IMR-90 (cell line): ENCODE results near the gene NEAT1. TPM values are rescaled to one million over a fixed set of nuclear protein-coding genes. Genes with fewer than 3 reads are reported as not detected.

ENCODE experiments used
- ATAC-seq: fragments of 200-7000 bp; cut with Tn5 transposase; 2 replicates; pipeline ENCODE4 v1.9.1; 2020; ENCODE audit warnings: low read depth, mild to moderate bottlenecking, moderate library complexity
- BruUV-seq: library from RNA; stranded (reverse); fragments of 400-500 nt; replicated peaks from 2 replicates; lab custom pipeline; 2021; lab: Mats Ljungman, UMichigan
- CTCF ChIA-PET: fragments of 300-600 bp; formaldehyde crosslinking; extraction: SDS; loops from one replicate; lab custom pipeline; 2021; ENCODE audit warnings: antibody characterized with exemption; lab: Yijun Ruan, JAX
- POLR2A ChIA-PET: fragments of 300-600 bp; sonication (Branson Sonifier 250); formaldehyde crosslinking; loops from one replicate; lab custom pipeline; 2022; ENCODE audit warnings: antibody characterized with exemption; ENCODE audit not compliant: unreplicated experiment; lab: Charles Lee
- DNase-seq: peaks from one replicate; pipeline ENCODE4 v3.0.0; 2013
- H2AFZ ChIP-seq: replicated peaks from 2 replicates; pipeline ENCODE3; 2013; ENCODE audit warnings: low read length, mild to moderate bottlenecking; ENCODE audit not compliant: poor library complexity
- H2AK5ac ChIP-seq: 2 replicates; pipeline ENCODE4 v1.6.1; 2013; ENCODE audit warnings: low read depth, low read length, inconsistent platforms
- H2AK9ac ChIP-seq: replicated peaks from 2 replicates; pipeline ENCODE3; 2013; ENCODE audit warnings: mild to moderate bottlenecking, low read depth, low read length, moderate library complexity; ENCODE audit not compliant: poor library complexity
- H2BK120ac ChIP-seq: 2 replicates; pipeline ENCODE4 v1.6.1; 2013; ENCODE audit warnings: low read depth, low read length, inconsistent platforms
- H2BK15ac ChIP-seq: 3 replicates; pipeline ENCODE4 v1.6.1; 2013; ENCODE audit warnings: low read depth, low read length, inconsistent platforms
- H2BK20ac ChIP-seq: 2 replicates; pipeline ENCODE4 v1.6.1; 2013; ENCODE audit warnings: low read depth, mild to moderate bottlenecking, inconsistent platforms, low read length, moderate library complexity
- H2BK5ac ChIP-seq: 2 replicates; pipeline ENCODE4 v1.6.1; 2013; ENCODE audit warnings: mild to moderate bottlenecking, low read depth, low read length, inconsistent platforms; ENCODE audit not compliant: poor library complexity, severe bottlenecking
- H3K14ac ChIP-seq: replicated peaks from 2 replicates; pipeline ENCODE4 v1.6.1; 2013; ENCODE audit warnings: low read depth, low read length, inconsistent platforms
- H3K18ac ChIP-seq: 2 replicates; pipeline ENCODE4 v1.6.1; 2013; ENCODE audit warnings: low read depth, low read length, control low read depth
- H3K23ac ChIP-seq: 2 replicates; pipeline ENCODE4 v1.6.1; 2013; ENCODE audit warnings: low read depth, low read length, inconsistent platforms
- H3K27ac ChIP-seq: 2 replicates; pipeline ENCODE4 v1.5.1; 2013; ENCODE audit warnings: mild to moderate bottlenecking, control low read depth, low read length; ENCODE audit not compliant: insufficient read depth
- H3K27me3 ChIP-seq: 2 replicates; pipeline ENCODE4 v1.6.1; 2013; ENCODE audit warnings: low read length; ENCODE audit not compliant: control insufficient read depth, insufficient read depth
- H3K36me3 ChIP-seq: 2 replicates; pipeline ENCODE4 v1.6.1; 2013; ENCODE audit warnings: low read length, mixed read lengths; ENCODE audit not compliant: control insufficient read depth, insufficient read depth
- H3K4ac ChIP-seq: 2 replicates; pipeline ENCODE4 v1.6.1; 2013; ENCODE audit warnings: low read depth, low read length, inconsistent platforms
- H3K4me1 ChIP-seq: 2 replicates; pipeline ENCODE4 v1.6.1; 2013; ENCODE audit warnings: low read length, mixed read lengths; ENCODE audit not compliant: control insufficient read depth, insufficient read depth
- H3K4me2 ChIP-seq: 2 replicates; pipeline ENCODE4 v1.6.1; 2013; ENCODE audit warnings: low read depth, mild to moderate bottlenecking, control low read depth, low read length, moderate library complexity
- H3K4me3 ChIP-seq: 2 replicates; pipeline ENCODE4 v1.5.1; 2013; ENCODE audit warnings: low read depth, mild to moderate bottlenecking, control low read depth, low read length, moderate library complexity; ENCODE audit not compliant: insufficient read depth
- H3K56ac ChIP-seq: 2 replicates; pipeline ENCODE4 v1.6.1; 2013; ENCODE audit warnings: low read length, inconsistent platforms; ENCODE audit not compliant: insufficient read depth; ENCODE audit errors: extremely low read depth
- H3K79me1 ChIP-seq, 2 experiments: 2 replicates each; pipeline ENCODE4 v1.6.1; 2013; ENCODE audit warnings: low read length in 2 of 2, inconsistent platforms in 1 of 2, low read depth in 1 of 2
- H3K9ac ChIP-seq: 2 replicates; pipeline ENCODE4 v1.6.1; 2013; ENCODE audit warnings: low read depth, low read length, control low read depth
- H3K9me1 ChIP-seq: 2 replicates; pipeline ENCODE4 v1.6.1; 2013; ENCODE audit warnings: low read length, inconsistent platforms; ENCODE audit not compliant: insufficient read depth
- H3K9me3 ChIP-seq: 2 replicates; pipeline ENCODE4 v1.6.1; 2013; ENCODE audit warnings: low read length; ENCODE audit not compliant: control insufficient read depth, insufficient read depth
- H4K20me1 ChIP-seq: 2 replicates; pipeline ENCODE4 v1.6.1; 2013; ENCODE audit warnings: low read length, inconsistent platforms; ENCODE audit not compliant: insufficient read depth
- H4K5ac ChIP-seq: 2 replicates; pipeline ENCODE4 v1.6.1; 2013; ENCODE audit warnings: mild to moderate bottlenecking, low read depth, low read length, control low read depth
- H4K8ac ChIP-seq, 2 experiments: 2 replicates each; pipeline ENCODE4 v1.6.1; 2013; ENCODE audit warnings: low read depth in 2 of 2, low read length in 2 of 2, control low read depth in 1 of 2, inconsistent platforms in 1 of 2
- H4K91ac ChIP-seq: 2 replicates; pipeline ENCODE4 v1.6.1; 2013; ENCODE audit warnings: low read depth, low read length, inconsistent platforms; ENCODE audit not compliant: insufficient read depth
- BHLHE40 ChIP-seq: fragments of 150-350 bp; IDR thresholded peaks from 2 replicates; pipeline ENCODE4 v1.6.1; 2016; ENCODE audit warnings: mild to moderate bottlenecking, low read depth, low read length
- CEBPB ChIP-seq: IDR thresholded peaks from 2 replicates; pipeline ENCODE4 v1.6.1; 2012; ENCODE audit warnings: low read depth, low read length, improper control_type of control experiment
- FOS ChIP-seq: fragments of 150-350 bp; IDR thresholded peaks from 2 replicates; pipeline ENCODE4 v1.6.1; 2016; ENCODE audit warnings: low read depth, low read length
- MAFK ChIP-seq: IDR thresholded peaks from 2 replicates; pipeline ENCODE4 v1.6.1; 2012; ENCODE audit warnings: low read depth, low read length, improper control_type of control experiment
- MAZ ChIP-seq: IDR thresholded peaks from 2 replicates; pipeline ENCODE4 v1.6.1; 2012; ENCODE audit warnings: low read depth, mild to moderate bottlenecking, low read length, improper control_type of control experiment, moderate library complexity, borderline replicate concordance
- POLR2A ChIP-seq: IDR thresholded peaks from 2 replicates; pipeline ENCODE4 v1.6.1; 2012; ENCODE audit warnings: mild to moderate bottlenecking, low read depth, low read length
- RFX5 ChIP-seq: IDR thresholded peaks from 2 replicates; pipeline ENCODE4 v1.8.0; 2012; ENCODE audit warnings: low read depth, mild to moderate bottlenecking, low read length, moderate library complexity
- WGBS, 2 experiments: methylation state at CpG; one replicate each; pipeline versions ENCODE4 v1.1.5 to v1.1.7; 2013; ENCODE audit warnings: missing lambda C conversion rate in 2 of 2; ENCODE audit not compliant: insufficient read length in 1 of 2; ENCODE audit errors: extremely low coverage in 2 of 2; 5-methylcytosine and 5-hydroxymethylcytosine counted together
- dilution Hi-C: fragments of 300-500 bp; cut with HindIII; formaldehyde crosslinking; loops from one replicate; pipeline ENCODE4 v1.14.3; 2018; ENCODE audit warnings: low sequenced_read_pairs; ENCODE audit not compliant: unreplicated experiment
- in situ Hi-C: fragments of 300-500 bp; cut with MboI; formaldehyde crosslinking; loops from 3 replicates; pipeline ENCODE4 v1.14.3; 2019; ENCODE audit warnings: low sequenced_read_pairs, inconsistent platforms, mixed read lengths
- intact Hi-C: fragments of 100-400 bp; cut with micrococcal nuclease; formaldehyde crosslinking; loops from 2 replicates; pipeline ENCODE4 v1.10.0; 2022
- polyA plus RNA-seq, 3 experiments: library from polyadenylated mRNA; depleted of rRNA; stranded (reverse); fragments of >200 nt; gene quantifications; 2 replicates each; pipeline ENCODE4 v1.2.3, GENCODE V29; 2012; ENCODE audit warnings: low replicate concordance in 1 of 3
- total RNA-seq: library from RNA; depleted of rRNA; stranded (reverse); fragments of >200 nt; gene quantifications from 2 replicates; pipeline ENCODE4 v1.2.3, GENCODE V29; 2012
- TF ChIP-seq, protein P1 (sequence below): fragments of 150-350 bp; IDR thresholded peaks from 2 replicates; pipeline ENCODE4 v1.6.1; 2017; ENCODE audit warnings: mild to moderate bottlenecking, antibody characterized with exemption, low read length, low read depth
- TF ChIP-seq, protein P2 (sequence below): fragments of 150-350 bp; IDR thresholded peaks from 2 replicates; pipeline ENCODE4 v1.6.1; 2016; ENCODE audit warnings: low read depth, mild to moderate bottlenecking, low read length, moderate library complexity, borderline replicate concordance

NEAT1 gene
- total and polyA plus RNA-seq, 2 of the 4 experiments (the other 2 are of a cell fraction): 30.1 to 114 TPM

DNA sequence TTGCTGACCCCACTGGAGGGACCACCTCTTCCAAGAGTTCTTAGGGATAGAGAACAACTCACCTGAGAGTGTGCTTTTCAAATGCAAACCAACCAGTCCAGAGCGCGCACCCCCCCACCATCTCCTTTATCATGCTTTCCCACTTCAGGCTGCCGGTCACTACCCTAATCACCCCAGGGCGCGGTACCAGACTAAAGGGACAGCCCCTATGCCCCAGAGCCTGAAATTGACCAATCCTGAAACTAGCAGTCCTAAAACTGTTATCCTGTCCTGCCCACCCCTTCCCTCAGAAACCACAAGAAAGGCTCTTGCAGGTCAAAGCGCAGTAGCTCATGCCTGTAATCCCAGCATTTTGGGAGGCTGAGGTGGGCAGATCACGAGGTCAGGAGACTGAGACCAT, 37.0 kb downstream of the NEAT1 start:
- no peaks in the 10 kb centered on the region for H3K27me3 ChIP-seq
- H4K5ac ChIP-seq: no peak overlapping the region
- H2AFZ ChIP-seq: no peak overlapping the region
- no peak overlapping the region for H3K56ac ChIP-seq
- H2AK9ac ChIP-seq: no peak overlapping the region
- H3K4ac ChIP-seq: no peak overlapping the region
- H2BK20ac ChIP-seq: no peak overlapping the region
- H4K91ac ChIP-seq: no peak overlapping the region
- H3K23ac ChIP-seq: no peak overlapping the region
- no peak overlapping the region for H3K14ac ChIP-seq
- no peak overlapping the region for H4K8ac ChIP-seq
- H3K9me1 ChIP-seq: no peaks in the 10 kb centered on the region
- no peak overlapping the region for H3K27ac ChIP-seq
- H3K4me2 ChIP-seq: no peak overlapping the region
- no peaks in the 10 kb centered on the region for H4K20me1 ChIP-seq
- H3K4me1 ChIP-seq: peaks cover 5% of the 10 kb centered on the region; the same call in 1 of the 2 replicates
- intact Hi-C loops (no loop called here), dilution Hi-C loops (no loop called here), in situ Hi-C loops (no loop called here)
- ChIA-PET POLR2A (interaction anchor here (1.5 to 1.7 kb wide), 3 partner anchors 42 to 49 kb away, joined by 3 to 6 read pairs (median 4); no protein-coding TSS in a partner anchor), CTCF (no interaction called here)
- no peak overlapping the region for H2BK120ac ChIP-seq
- DNase-seq (no peak), ATAC-seq (no peak)
- H2AK5ac ChIP-seq: no peak overlapping the region
- H3K9ac ChIP-seq: no peak overlapping the region
- WGBS, 2 experiments: 61% methylated on average over 5 of the region's 7 CpGs; no CpG with 5 or more reads in 1 of the 2 experiments
- no peak overlapping the region for H3K4me3 ChIP-seq
- no peak overlapping the region for H2BK15ac ChIP-seq
- no peak overlapping the region for H3K18ac ChIP-seq
- H3K36me3 ChIP-seq: no peaks in the 10 kb centered on the region
- H3K79me1 ChIP-seq: peaks cover 5 to 28% of the 10 kb centered on the region in 2 experiments; a peak in 3 of 4 replicates
- H3K9me3 ChIP-seq: no peaks in the 10 kb centered on the region
- TF ChIP-seq POLR2A: no peak
- no peak for TF ChIP-seq CEBPB
- TF ChIP-seq, protein P1, sequence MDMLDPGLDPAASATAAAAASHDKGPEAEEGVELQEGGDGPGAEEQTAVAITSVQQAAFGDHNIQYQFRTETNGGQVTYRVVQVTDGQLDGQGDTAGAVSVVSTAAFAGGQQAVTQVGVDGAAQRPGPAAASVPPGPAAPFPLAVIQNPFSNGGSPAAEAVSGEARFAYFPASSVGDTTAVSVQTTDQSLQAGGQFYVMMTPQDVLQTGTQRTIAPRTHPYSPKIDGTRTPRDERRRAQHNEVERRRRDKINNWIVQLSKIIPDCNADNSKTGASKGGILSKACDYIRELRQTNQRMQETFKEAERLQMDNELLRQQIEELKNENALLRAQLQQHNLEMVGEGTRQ: no peak
- TF ChIP-seq MAZ: no peak
- TF ChIP-seq FOS: no peak
- TF ChIP-seq MAFK: no peak
- TF ChIP-seq, protein P2, sequence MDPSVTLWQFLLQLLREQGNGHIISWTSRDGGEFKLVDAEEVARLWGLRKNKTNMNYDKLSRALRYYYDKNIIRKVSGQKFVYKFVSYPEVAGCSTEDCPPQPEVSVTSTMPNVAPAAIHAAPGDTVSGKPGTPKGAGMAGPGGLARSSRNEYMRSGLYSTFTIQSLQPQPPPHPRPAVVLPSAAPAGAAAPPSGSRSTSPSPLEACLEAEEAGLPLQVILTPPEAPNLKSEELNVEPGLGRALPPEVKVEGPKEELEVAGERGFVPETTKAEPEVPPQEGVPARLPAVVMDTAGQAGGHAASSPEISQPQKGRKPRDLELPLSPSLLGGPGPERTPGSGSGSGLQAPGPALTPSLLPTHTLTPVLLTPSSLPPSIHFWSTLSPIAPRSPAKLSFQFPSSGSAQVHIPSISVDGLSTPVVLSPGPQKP: no peak
- TF ChIP-seq RFX5: no peak
- no peak for TF ChIP-seq BHLHE40
- no TSS peak for BruUV-seq
- no peak overlapping the region for H2BK5ac ChIP-seq
